Measurements from ENCODE around the gene BICRA. TPM values are rescaled to one million over a fixed set of nuclear protein-coding genes. Genes with fewer than 3 reads are reported as not detected.

The BICRA gene
- total and polyA plus RNA-seq, 2 experiments from 2014 or later, result 3.4 to 5.4 TPM

DNA sequence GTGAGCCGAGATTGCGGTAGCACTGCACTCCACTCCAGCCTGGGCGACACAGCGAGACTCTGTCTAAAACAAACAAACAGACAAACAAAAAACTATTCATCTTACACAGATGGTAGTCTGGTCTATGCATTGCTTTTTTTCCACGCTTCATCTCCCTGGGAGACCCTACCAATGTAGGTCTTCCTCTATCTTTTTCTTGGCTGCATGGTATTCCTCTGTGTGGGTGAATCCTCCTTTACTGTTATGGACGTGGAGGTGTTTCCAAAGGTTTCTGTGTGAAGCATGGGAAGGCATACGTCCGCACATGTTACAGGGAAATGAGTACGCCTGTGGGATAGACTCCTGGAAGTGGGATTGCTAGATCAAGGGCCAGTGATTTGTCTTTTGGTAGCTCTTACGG lies 5.6 kb downstream of the BICRA start:
- Histone ChIP-seq H3K9me3 (ENCODE audit: low read depth) (no peaks in the 10 kb centered on the region), H3K9me2 (replicated peaks; ENCODE audit: insufficient read depth) (no peaks in the 10 kb centered on the region), H3K4me3 (no peak overlapping the region), H3K27ac (peak overlapping the region; percentile 91), H3K4me1 (ENCODE audit: insufficient read depth) (peaks cover 22% of the 10 kb centered on the region), H3K79me2 (peaks cover 99% of the 10 kb centered on the region), H3K27me3 (no peaks in the 10 kb centered on the region), H3K4me2 (no peak overlapping the region), H4K20me1 (ENCODE audit: insufficient read depth, poor library complexity, severe bottlenecking) (peaks cover 93% of the 10 kb centered on the region), H2AFZ (no peak overlapping the region), H3K36me3 (replicated peaks; ENCODE audit: insufficient read depth, low read depth) (no peaks in the 10 kb centered on the region)
- 94% methylated on average over 10 of the region's 10 CpGs for WGBS (ENCODE audit: low lambda C conversion rate, missing lambda C conversion rate)
- TF ChIP-seq EZH2 (IDR thresholded peaks at IDR 0.05; ENCODE audit: borderline replicate concordance), result no peak
- no peak for TF ChIP-seq EZH2phosphoT487 (IDR thresholded peaks at IDR 0.05; ENCODE audit: low read depth, severe bottlenecking, unreplicated experiment)
- TF ChIP-seq, protein P1, sequence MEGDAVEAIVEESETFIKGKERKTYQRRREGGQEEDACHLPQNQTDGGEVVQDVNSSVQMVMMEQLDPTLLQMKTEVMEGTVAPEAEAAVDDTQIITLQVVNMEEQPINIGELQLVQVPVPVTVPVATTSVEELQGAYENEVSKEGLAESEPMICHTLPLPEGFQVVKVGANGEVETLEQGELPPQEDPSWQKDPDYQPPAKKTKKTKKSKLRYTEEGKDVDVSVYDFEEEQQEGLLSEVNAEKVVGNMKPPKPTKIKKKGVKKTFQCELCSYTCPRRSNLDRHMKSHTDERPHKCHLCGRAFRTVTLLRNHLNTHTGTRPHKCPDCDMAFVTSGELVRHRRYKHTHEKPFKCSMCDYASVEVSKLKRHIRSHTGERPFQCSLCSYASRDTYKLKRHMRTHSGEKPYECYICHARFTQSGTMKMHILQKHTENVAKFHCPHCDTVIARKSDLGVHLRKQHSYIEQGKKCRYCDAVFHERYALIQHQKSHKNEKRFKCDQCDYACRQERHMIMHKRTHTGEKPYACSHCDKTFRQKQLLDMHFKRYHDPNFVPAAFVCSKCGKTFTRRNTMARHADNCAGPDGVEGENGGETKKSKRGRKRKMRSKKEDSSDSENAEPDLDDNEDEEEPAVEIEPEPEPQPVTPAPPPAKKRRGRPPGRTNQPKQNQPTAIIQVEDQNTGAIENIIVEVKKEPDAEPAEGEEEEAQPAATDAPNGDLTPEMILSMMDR (IDR thresholded peaks at IDR 0.05; ENCODE audit: poor library complexity), result no peak
- DNase-seq (ENCODE audit: low spot score), result no peak

DNA sequence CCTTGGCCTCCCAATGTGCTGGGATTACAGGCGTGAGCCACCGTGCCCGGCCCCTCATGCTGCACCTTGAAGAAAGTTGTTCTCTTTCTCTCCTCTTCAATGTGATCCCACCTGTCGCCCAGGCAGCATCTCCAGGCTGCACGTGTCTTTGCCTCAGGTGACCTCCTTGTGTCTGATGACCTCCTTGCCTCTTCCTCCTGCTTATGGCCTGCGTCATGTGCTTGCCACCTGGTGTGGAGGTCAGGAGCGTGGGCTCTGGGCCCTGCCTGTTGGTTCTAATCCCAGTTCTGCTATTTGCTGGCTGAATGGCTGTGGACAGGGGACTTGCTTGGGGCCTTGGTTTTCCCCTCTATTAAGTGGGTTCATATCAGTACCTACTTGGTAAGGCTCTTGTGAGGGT lies 6.3 kb downstream of the BICRA start:
- no peak overlapping the region for H3K27ac ChIP-seq
- no peaks in the 10 kb centered on the region for H3K9me2 ChIP-seq (replicated peaks; ENCODE audit: insufficient read depth)
- no peaks in the 10 kb centered on the region for H3K36me3 ChIP-seq (replicated peaks; ENCODE audit: insufficient read depth, low read depth)
- 92% methylated on average over 7 of the region's 7 CpGs for WGBS (ENCODE audit: low lambda C conversion rate, missing lambda C conversion rate)
- no peaks in the 10 kb centered on the region for H3K27me3 ChIP-seq
- no peak overlapping the region for H2AFZ ChIP-seq
- H3K9me3 ChIP-seq (ENCODE audit: low read depth), result no peaks in the 10 kb centered on the region
- H3K4me1 ChIP-seq (ENCODE audit: insufficient read depth), result peaks cover 22% of the 10 kb centered on the region
- H3K4me2 ChIP-seq, result no peak overlapping the region
- H3K4me3 ChIP-seq, result no peak overlapping the region
- H4K20me1 ChIP-seq (ENCODE audit: insufficient read depth, poor library complexity, severe bottlenecking), result peaks cover 97% of the 10 kb centered on the region
- TF ChIP-seq EZH2phosphoT487 (IDR thresholded peaks at IDR 0.05; ENCODE audit: low read depth, severe bottlenecking, unreplicated experiment), result no peak
- no peak for TF ChIP-seq EZH2 (IDR thresholded peaks at IDR 0.05; ENCODE audit: borderline replicate concordance)
- TF ChIP-seq, protein P1 (IDR thresholded peaks at IDR 0.05; ENCODE audit: poor library complexity), result no peak
- peaks cover 99% of the 10 kb centered on the region for H3K79me2 ChIP-seq
- DNase-seq (ENCODE audit: low spot score), result no peak

DNA sequence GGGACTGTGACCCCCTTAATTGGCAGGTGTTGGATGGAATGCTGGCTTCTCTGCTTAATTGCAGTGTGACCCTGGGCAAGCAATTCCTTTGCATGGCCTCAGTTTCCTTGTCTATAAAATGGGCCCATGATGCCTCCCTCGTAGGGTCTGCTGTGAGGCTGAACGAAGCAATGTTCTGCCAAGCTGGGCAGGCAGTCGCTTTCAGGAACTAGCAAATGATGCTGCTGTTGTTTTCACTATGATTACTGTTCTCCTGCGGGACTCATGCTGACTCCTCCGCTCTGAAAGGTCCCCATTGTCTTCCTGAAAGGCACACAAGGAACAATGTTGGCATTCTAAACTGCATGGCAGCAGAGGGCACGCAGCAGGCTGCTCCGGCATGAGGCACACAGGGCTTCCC lies 6.8 kb downstream of the BICRA start:
- H3K9me2 ChIP-seq (replicated peaks; ENCODE audit: insufficient read depth), result no peaks in the 10 kb centered on the region
- DNase-seq (ENCODE audit: low spot score), result no peak
- no peaks in the 10 kb centered on the region for H3K36me3 ChIP-seq (replicated peaks; ENCODE audit: insufficient read depth, low read depth)
- no peak overlapping the region for H3K27ac ChIP-seq
- no peak overlapping the region for H2AFZ ChIP-seq
- WGBS (ENCODE audit: low lambda C conversion rate, missing lambda C conversion rate), result over 99% methylated on average over 7 of the region's 7 CpGs
- no peaks in the 10 kb centered on the region for H3K27me3 ChIP-seq
- H3K9me3 ChIP-seq (ENCODE audit: low read depth), result no peaks in the 10 kb centered on the region
- no peak overlapping the region for H3K4me3 ChIP-seq
- TF ChIP-seq, protein P1 (IDR thresholded peaks at IDR 0.05; ENCODE audit: poor library complexity), result no peak
- no peak for TF ChIP-seq EZH2 (IDR thresholded peaks at IDR 0.05; ENCODE audit: borderline replicate concordance)
- TF ChIP-seq EZH2phosphoT487 (IDR thresholded peaks at IDR 0.05; ENCODE audit: low read depth, severe bottlenecking, unreplicated experiment), result no peak
- peaks cover 96% of the 10 kb centered on the region for H4K20me1 ChIP-seq (ENCODE audit: insufficient read depth, poor library complexity, severe bottlenecking)
- no peak overlapping the region for H3K4me2 ChIP-seq
- H3K79me2 ChIP-seq, result peaks cover 99% of the 10 kb centered on the region
- H3K4me1 ChIP-seq (ENCODE audit: insufficient read depth), result peaks cover 22% of the 10 kb centered on the region

DNA sequence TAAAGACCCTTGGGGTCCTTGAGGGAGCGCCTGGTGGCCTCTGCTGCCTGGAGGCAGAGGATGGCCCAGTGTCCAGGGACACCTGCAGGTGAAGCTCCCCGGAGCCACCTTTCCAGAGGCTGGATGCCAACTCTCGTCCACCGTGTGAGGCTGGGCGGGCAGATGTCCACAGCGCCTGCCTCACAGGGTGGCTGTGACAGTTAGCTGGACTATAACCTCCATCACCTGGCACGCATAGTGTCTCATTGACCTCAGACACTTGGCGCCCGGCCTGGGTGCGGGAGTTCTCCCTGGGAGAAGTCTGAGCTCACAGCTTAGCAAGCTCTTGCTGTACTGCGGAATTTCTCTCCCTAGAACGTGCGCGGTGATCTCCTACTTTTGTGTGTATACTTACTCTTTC lies 9.8 kb downstream of the BICRA start:
- no peaks in the 10 kb centered on the region for H3K9me2 ChIP-seq (replicated peaks; ENCODE audit: insufficient read depth)
- H3K4me2 ChIP-seq, result no peak overlapping the region
- peaks cover 7% of the 10 kb centered on the region for H3K4me1 ChIP-seq (ENCODE audit: insufficient read depth)
- H2AFZ ChIP-seq, result no peak overlapping the region
- H3K79me2 ChIP-seq, result peaks cover 100% of the 10 kb centered on the region
- H4K20me1 ChIP-seq (ENCODE audit: insufficient read depth, poor library complexity, severe bottlenecking), result peaks cover 90% of the 10 kb centered on the region
- no peaks in the 10 kb centered on the region for H3K27me3 ChIP-seq
- H3K9me3 ChIP-seq (ENCODE audit: low read depth), result no peaks in the 10 kb centered on the region
- DNase-seq (ENCODE audit: low spot score), result no peak
- H3K27ac ChIP-seq, result no peak overlapping the region
- no peak for TF ChIP-seq EZH2phosphoT487 (IDR thresholded peaks at IDR 0.05; ENCODE audit: low read depth, severe bottlenecking, unreplicated experiment)
- no peak for TF ChIP-seq EZH2 (IDR thresholded peaks at IDR 0.05; ENCODE audit: borderline replicate concordance)
- TF ChIP-seq, protein P1 (IDR thresholded peaks at IDR 0.05; ENCODE audit: poor library complexity), result no peak
- no peaks in the 10 kb centered on the region for H3K36me3 ChIP-seq (replicated peaks; ENCODE audit: insufficient read depth, low read depth)
- no peak overlapping the region for H3K4me3 ChIP-seq
- 83% methylated on average over 14 of the region's 14 CpGs for WGBS (ENCODE audit: low lambda C conversion rate, missing lambda C conversion rate)

All from hepatocyte (in vitro differentiated cells).